Stomach (tissue), 9 donors: ENCODE measurements around the gene DNAJA3. TPM values are rescaled to one million over a fixed set of nuclear protein-coding genes. Genes with fewer than 3 reads are reported as not detected.

ENCODE experiments used
- DNase-seq, 2 donors: peaks; one replicate each; pipeline versions ENCODE4 v3.0.0 to v3.0.0-alpha.2; 2013 to 2019
- H3K27ac ChIP-seq, 5 donors: fragments of 200-600 bp in 4 of 5; sonication (generic) in 4 of 5; one replicate each; pipeline ENCODE4 v1.5.1; 2013 to 2019; ENCODE audit warnings: mild to moderate bottlenecking in 1 of 5, moderate library complexity in 1 of 5
- H3K27me3 ChIP-seq, 3 donors: fragments of 200-600 bp; sonication (generic); one replicate each; pipeline ENCODE4 v1.5.1; 2017 to 2019; ENCODE audit warnings: mixed run types in 1 of 3
- H3K36me3 ChIP-seq, 4 donors: fragments of 200-600 bp; sonication (generic); 1 replicate in 3 of 4; 2 replicates in 1 of 4; pipeline ENCODE4 v1.5.1; 2016 to 2019
- H3K4me1 ChIP-seq, 4 donors: fragments of 200-600 bp; sonication (generic); one replicate each; pipeline ENCODE4 v1.5.1; 2016 to 2019
- H3K4me3 ChIP-seq, 4 donors: fragments of 200-600 bp; sonication (generic) in 3 of 4; one replicate each; pipeline ENCODE4 v1.5.1; 2016 to 2019; ENCODE audit warnings: mild to moderate bottlenecking in 1 of 4
- H3K9me3 ChIP-seq, 4 donors: fragments of 200-600 bp; sonication (generic); one replicate each; pipeline ENCODE4 v1.5.1; 2016 to 2019
- CTCF ChIP-seq, 7 experiments: fragments of 450-650 bp in 4 of 7; fragments of 200-600 bp in 3 of 7; sonication (generic) in 3 of 7; IDR thresholded peaks; one replicate each; pipeline ENCODE4 v1.5.1; 2016 to 2019; ENCODE audit warnings: antibody characterized with exemption in 7 of 7, control low read depth in 2 of 7, mild to moderate bottlenecking in 1 of 7
- EP300 ChIP-seq: sonication (generic); formaldehyde crosslinking; IDR thresholded peaks from one replicate; pipeline ENCODE4 v1.6.1; 2017; ENCODE audit warnings: antibody characterized with exemption
- POLR2A ChIP-seq, 4 donors: fragments of 450-650 bp; IDR thresholded peaks; one replicate each; pipeline ENCODE4 v1.6.1; 2016; ENCODE audit warnings: antibody characterized with exemption in 4 of 4, control low read depth in 2 of 4, mild to moderate bottlenecking in 1 of 4, moderate library complexity in 1 of 4
- POLR2AphosphoS5 ChIP-seq, 3 donors: sonication (generic); formaldehyde crosslinking; IDR thresholded peaks; one replicate each; pipeline ENCODE4 v1.6.1; 2016; ENCODE audit warnings: antibody characterized with exemption in 3 of 3
- WGBS, 5 donors: extraction: QIAGEN DNeasy Blood & Tissue Kit in 3 of 5; methylation state at CpG; one replicate each; pipeline versions ENCODE4 v1.1.5 to v1.1.7; 2013 to 2018; 5-methylcytosine and 5-hydroxymethylcytosine counted together
- intact Hi-C: fragments of 100-400 bp; cut with DNase I; formaldehyde crosslinking; loops from one replicate; pipeline ENCODE4 v1.15.1; 2023; ENCODE audit warnings: low total_unique reads
- polyA plus RNA-seq, 3 donors: library from polyadenylated mRNA; stranded (reverse); fragments of 200-250 nt; gene quantifications; one replicate each; pipeline ENCODE4 v1.2.3, GENCODE V29; 2013
- total RNA-seq, 5 donors: library from RNA; depleted of rRNA; stranded (reverse); fragments of >200 nt; gene quantifications; one replicate each; pipeline versions ENCODE4 v1.1.0 to v1.2.3, GENCODE V29; 2014 to 2016
- donor health status: healthy with polysubstance abuse.
- donor health status: Bipolar disorder and iron deficiency.
- donor health status: healthy.

The DNAJA3 gene
- total and polyA plus RNA-seq, 8 donors = 18.8 to 53.0 (median 29.2) TPM

GRCh38 chr16:4411684-4412083, 14.0 kb upstream of the DNAJA3 start:
- peaks cover 30 to 82% (median 52%) of the 10 kb centered on the region in 4 donors for H3K4me1 ChIP-seq
- intact Hi-C loops = no loop called here
- H3K4me3 ChIP-seq = no peak overlapping the region
- peak overlapping the region in 4 of 5 donors; percentile 37 to 61 (median 51) for H3K27ac ChIP-seq
- no peaks in the 10 kb centered on the region for H3K27me3 ChIP-seq
- no peaks in the 10 kb centered on the region for H3K9me3 ChIP-seq
- TF ChIP-seq POLR2AphosphoS5 (IDR thresholded peaks at IDR 0.05) (no peak), EP300 (no peak), POLR2A (IDR thresholded peaks at IDR 0.05) (no peak), CTCF (IDR thresholded peaks at IDR 0.05) (no peak)
- WGBS, 5 donors = 66 to 89% (median 74%) methylated on average over 5 to 16 of the region's 16 CpGs
- peak in 1 of 2 donors; percentile 85 for DNase-seq
- peaks cover 13 to 55% (median 45%) of the 10 kb centered on the region in 4 donors for H3K36me3 ChIP-seq

- peak in 1 of 2 donors; percentile 16 for DNase-seq
- TF ChIP-seq EP300 (no peak), POLR2A (IDR thresholded peaks at IDR 0.05) (no peak), POLR2AphosphoS5 (IDR thresholded peaks at IDR 0.05) (no peak), CTCF (IDR thresholded peaks at IDR 0.05) (no peak)
- WGBS, 5 donors = 89 to 91% (median 91%) methylated on average over 6 to 8 of the region's 8 CpGs; no CpG with 5 or more reads in 1 of the 5 donors
- peaks cover 30 to 87% (median 55%) of the 10 kb centered on the region in 4 donors for H3K4me1 ChIP-seq
- intact Hi-C loops = no loop called here
- H3K4me3 ChIP-seq = no peak overlapping the region
- H3K27ac ChIP-seq = peak overlapping the region in 4 of 5 donors; percentile 37 to 61 (median 51)
- H3K27me3 ChIP-seq = no peaks in the 10 kb centered on the region
- H3K9me3 ChIP-seq = no peaks in the 10 kb centered on the region
- peaks cover 10 to 51% (median 41%) of the 10 kb centered on the region in 4 donors for H3K36me3 ChIP-seq
Observed at GRCh38 chr16:4412159-4412558, 13.5 kb upstream of the DNAJA3 start.

- Histone ChIP-seq H3K4me1 (peaks cover 30 to 87% (median 57%) of the 10 kb centered on the region in 4 donors), H3K36me3 (peaks cover 3 to 44% (median 34%) of the 10 kb centered on the region in 4 donors), H3K27me3 (no peaks in the 10 kb centered on the region), H3K27ac (no peak overlapping the region), H3K4me3 (no peak overlapping the region), H3K9me3 (no peaks in the 10 kb centered on the region)
- intact Hi-C loops = no loop called here
- no peak for TF ChIP-seq POLR2A (IDR thresholded peaks at IDR 0.05)
- no peak for TF ChIP-seq CTCF (IDR thresholded peaks at IDR 0.05)
- no peak for TF ChIP-seq POLR2AphosphoS5 (IDR thresholded peaks at IDR 0.05)
- no peak for DNase-seq
- 89 to 96% (median 93%) methylated on average over 4 of the region's 4 CpGs for WGBS, 5 donors
Observed at GRCh38 chr16:4412854-4413253, 12.8 kb upstream of the DNAJA3 start.

GRCh38 chr16:4414187-4414917, 11.3 kb upstream of the DNAJA3 start:
- Histone ChIP-seq H3K27me3 (no peaks in the 10 kb centered on the region), H3K36me3 (peaks cover 0 to 29% (median 22%) of the 10 kb centered on the region in 4 donors), H3K4me1 (peaks cover 26 to 75% (median 55%) of the 10 kb centered on the region in 4 donors), H3K4me3 (peak overlapping the region in 2 of 4 donors; percentile 86 to 91), H3K9me3 (no peaks in the 10 kb centered on the region), H3K27ac (peak overlapping the region; percentile 88 to 95 (median 94))
- DNase-seq = peak; percentile 48 to 81
- 35 to 63% (median 61%) methylated on average over 5 to 7 of the region's 7 CpGs for WGBS, 5 donors
- TF ChIP-seq POLR2AphosphoS5 (IDR thresholded peaks at IDR 0.05) = peak in 1 of 3 donors; percentile 49
- TF ChIP-seq POLR2A (IDR thresholded peaks at IDR 0.05) = no peak
- intact Hi-C loops = no loop called here
